IPS-18c (cell line): ENCODE results near the gene BSN.
"Not testable (repeated sequence)": the region's sequence is repeated elsewhere in the genome, so short reads cannot be mapped to it uniquely, and the experiment has no call there.

Source experiments
- H3K4me3 ChIP-seq: 2 replicates; pipeline ENCODE4 v1.7.0; 2013; ENCODE audit warnings: low read depth, mild to moderate bottlenecking, low read length, moderate library complexity; ENCODE audit not compliant: insufficient read depth
- H3K9me3 ChIP-seq: one replicate; pipeline ENCODE4 v1.6.1; 2013; ENCODE audit warnings: mild to moderate bottlenecking, low read length, moderate library complexity; ENCODE audit not compliant: control insufficient read depth, insufficient read depth

Gene BSN

GRCh38 chr3:49689908-49690624, 135.8 kb downstream of the BSN start:
- H3K9me3 ChIP-seq: not testable (repeated sequence)
- H3K4me3 ChIP-seq: peak overlapping the region; percentile 77

- not testable (repeated sequence) for H3K9me3 ChIP-seq, H3K4me3 ChIP-seq
Observed at GRCh38 chr3:49690856-49691255, 136.6 kb downstream of the BSN start.

GRCh38 chr3:49691481-49691880, 137.2 kb downstream of the BSN start:
- H3K4me3 ChIP-seq, H3K9me3 ChIP-seq: not testable (repeated sequence)

GRCh38 chr3:49694409-49695070, 140.3 kb downstream of the BSN start:
- not testable (repeated sequence) for H3K9me3 ChIP-seq, H3K4me3 ChIP-seq

GRCh38 chr3:49695350-49696015, 141.2 kb downstream of the BSN start:
- H3K9me3 ChIP-seq, H3K4me3 ChIP-seq: not testable (repeated sequence)

- Histone ChIP-seq H3K9me3 (no peaks in the 10 kb centered on the region), H3K4me3 (no peak overlapping the region)
Observed at GRCh38 chr3:49699281-49699979, 145.2 kb downstream of the BSN start.

GRCh38 chr3:49700014-49700413, 145.7 kb downstream of the BSN start:
- Histone ChIP-seq H3K4me3 (no peak overlapping the region), H3K9me3 (no peaks in the 10 kb centered on the region)

GRCh38 chr3:49700453-49701128, 146.3 kb downstream of the BSN start:
- no peak overlapping the region for H3K4me3 ChIP-seq
- no peaks in the 10 kb centered on the region for H3K9me3 ChIP-seq

- no peaks in the 10 kb centered on the region for H3K9me3 ChIP-seq
Observed at GRCh38 chr3:49701388-49702077, 147.3 kb downstream of the BSN start.

GRCh38 chr3:49702672-49703071, 148.4 kb downstream of the BSN start:
- no peak overlapping the region for H3K4me3 ChIP-seq

More at GRCh38 chr3:49701388-49702077, 147.3 kb downstream of the BSN start:
- no peak overlapping the region for H3K4me3 ChIP-seq

GRCh38 chr3:49703443-49703927, 149.2 kb downstream of the BSN start:
- no peaks in the 10 kb centered on the region for H3K9me3 ChIP-seq
- H3K4me3 ChIP-seq: no peak overlapping the region; the same call in 1 of the 2 replicates

More at GRCh38 chr3:49702672-49703071, 148.4 kb downstream of the BSN start:
- no peaks in the 10 kb centered on the region for H3K9me3 ChIP-seq

GRCh38 chr3:49703956-49704355, 149.7 kb downstream of the BSN start:
- Histone ChIP-seq H3K4me3 (no peak overlapping the region; the same call in 1 of the 2 replicates), H3K9me3 (no peaks in the 10 kb centered on the region)

GRCh38 chr3:49704629-49705028, 150.4 kb downstream of the BSN start:
- H3K9me3 ChIP-seq: no peaks in the 10 kb centered on the region

GRCh38 chr3:49705390-49705960, 151.2 kb downstream of the BSN start:
- Histone ChIP-seq H3K9me3 (no peaks in the 10 kb centered on the region), H3K4me3 (no peak overlapping the region)

More at GRCh38 chr3:49704629-49705028, 150.4 kb downstream of the BSN start:
- no peak overlapping the region for H3K4me3 ChIP-seq

- Histone ChIP-seq H3K4me3 (no peak overlapping the region), H3K9me3 (no peaks in the 10 kb centered on the region)
Observed at GRCh38 chr3:49706456-49707112, 152.3 kb downstream of the BSN start.

GRCh38 chr3:49707113-49707480, 152.8 kb downstream of the BSN start:
- Histone ChIP-seq H3K9me3 (no peaks in the 10 kb centered on the region), H3K4me3 (no peak overlapping the region)
